Prostate gland (tissue), 2 donors: ENCODE results near the gene RCL1. TPM values are rescaled to one million over a fixed set of nuclear protein-coding genes. Genes with fewer than 3 reads are reported as not detected.
A peak's percentile ranks its signal among the peaks of the same experiment; 100 is the strongest.

Experiments used
- DNase-seq: peaks from one replicate; pipeline ENCODE4 v3.0.0-alpha.2; 2019; ENCODE audit warnings: low spot score
- H3K27ac ChIP-seq, 2 donors: fragments of 200-600 bp; sonication (generic); 2 replicates each; pipeline ENCODE4 v1.5.1; 2017 to 2019
- H3K27me3 ChIP-seq: fragments of 200-600 bp; sonication (generic); replicated peaks from 2 replicates; pipeline ENCODE4 v1.5.1; 2019; ENCODE audit not compliant: insufficient read depth
- H3K36me3 ChIP-seq, 2 donors: fragments of 200-600 bp; sonication (generic); 1 replicate in 1 of 2; 2 replicates in 1 of 2; pipeline versions ENCODE4 v1.5.1 to v1.8.1; 2017 to 2019
- H3K4me1 ChIP-seq: fragments of 200-600 bp; sonication (generic); replicated peaks from 2 replicates; pipeline ENCODE4 v1.5.1; 2019
- H3K4me3 ChIP-seq, 2 donors: fragments of 200-600 bp; sonication (generic); 2 replicates each; pipeline ENCODE4 v1.5.1; 2017 to 2019
- H3K9me3 ChIP-seq: fragments of 200-600 bp; sonication (generic); 2 replicates; pipeline ENCODE4 v1.5.1; 2017
- CTCF ChIP-seq, 4 experiments: fragments of 200-600 bp in 2 of 4; fragments of 450-650 bp in 2 of 4; sonication (generic) in 2 of 4; IDR thresholded peaks; 1 replicate in 3 of 4; 2 replicates in 1 of 4; pipeline ENCODE4 v1.5.1; 2016 to 2019; ENCODE audit warnings: antibody characterized with exemption in 4 of 4, mild to moderate bottlenecking in 2 of 4, moderate library complexity in 2 of 4
- POLR2A ChIP-seq: fragments of 450-650 bp; IDR thresholded peaks from one replicate; pipeline ENCODE4 v1.6.1; 2016; ENCODE audit warnings: antibody characterized with exemption, mild to moderate bottlenecking
- POLR2AphosphoS5 ChIP-seq: sonication (generic); formaldehyde crosslinking; IDR thresholded peaks from one replicate; pipeline ENCODE4 v1.6.1; 2017; ENCODE audit warnings: antibody characterized with exemption
- WGBS: methylation state at CpG from one replicate; pipeline ENCODE4 v1.1.5; 2018; 5-methylcytosine and 5-hydroxymethylcytosine counted together
- intact Hi-C: fragments of 100-400 bp; cut with DNase I; formaldehyde crosslinking; loops from one replicate; pipeline ENCODE4 v1.14.2; 2022
- total RNA-seq, 2 donors: library from RNA; depleted of rRNA; stranded (reverse); fragments of >200 nt; gene quantifications; one replicate each; pipeline ENCODE4 v1.1.0, GENCODE V29; 2016

RCL1 gene
- total RNA-seq, 2 donors from 2014 or later, result 18.9 to 29.3 TPM

GRCh38 chr9:4842734-4843133, 50.0 kb downstream of the RCL1 start:
- H3K27ac ChIP-seq, result no peak overlapping the region
- H3K4me1 ChIP-seq, result no peaks in the 10 kb centered on the region
- intact Hi-C loops, result no loop called here
- TF ChIP-seq CTCF (IDR thresholded peaks at IDR 0.05) (no peak), POLR2AphosphoS5 (no peak), POLR2A (no peak)
- no peaks in the 10 kb centered on the region for H3K27me3 ChIP-seq
- H3K36me3 ChIP-seq, result no peaks in the 10 kb centered on the region
- no peak overlapping the region for H3K4me3 ChIP-seq
- H3K9me3 ChIP-seq, result no peaks in the 10 kb centered on the region
- WGBS, result 86% methylated on average over 4 of the region's 4 CpGs
- DNase-seq, result no peak

GRCh38 chr9:4844056-4844838, 51.5 kb downstream of the RCL1 start:
- no peak for DNase-seq

GRCh38 chr9:4849369-4849768, 56.6 kb downstream of the RCL1 start:
- WGBS, result 73% methylated on average over 5 of the region's 5 CpGs

More at GRCh38 chr9:4844056-4844838, 51.5 kb downstream of the RCL1 start:
- no peak overlapping the region for H3K27ac ChIP-seq
- H3K27me3 ChIP-seq, result no peaks in the 10 kb centered on the region
- no peaks in the 10 kb centered on the region for H3K36me3 ChIP-seq
- H3K4me1 ChIP-seq, result no peaks in the 10 kb centered on the region
- H3K9me3 ChIP-seq, result no peaks in the 10 kb centered on the region
- TF ChIP-seq POLR2A, result no peak
- TF ChIP-seq POLR2AphosphoS5, result no peak
- no peak for TF ChIP-seq CTCF (IDR thresholded peaks at IDR 0.05)
- WGBS, result 85% methylated on average over 9 of the region's 9 CpGs
- no peak overlapping the region for H3K4me3 ChIP-seq
- intact Hi-C loops, result no loop called here

GRCh38 chr9:4850603-4851310, 58.0 kb downstream of the RCL1 start:
- no peak for DNase-seq
- H3K27ac ChIP-seq, result no peak overlapping the region
- TF ChIP-seq CTCF (IDR thresholded peaks at IDR 0.05) (no peak), POLR2A (no peak), POLR2AphosphoS5 (no peak)
- H3K4me1 ChIP-seq, result no peaks in the 10 kb centered on the region
- WGBS, result 75% methylated on average over 9 of the region's 9 CpGs
- H3K36me3 ChIP-seq, result no peaks in the 10 kb centered on the region
- no peaks in the 10 kb centered on the region for H3K9me3 ChIP-seq
- intact Hi-C loops, result loop anchor here (10.0 kb wide), 2 partner anchors 56 to 134 kb away; partner anchors contain the start of genes JAK2 and RCL1
- no peaks in the 10 kb centered on the region for H3K27me3 ChIP-seq
- H3K4me3 ChIP-seq, result no peak overlapping the region

More at GRCh38 chr9:4849369-4849768, 56.6 kb downstream of the RCL1 start:
- Histone ChIP-seq H3K27me3 (no peaks in the 10 kb centered on the region), H3K36me3 (no peaks in the 10 kb centered on the region), H3K27ac (no peak overlapping the region), H3K4me1 (no peaks in the 10 kb centered on the region), H3K4me3 (no peak overlapping the region), H3K9me3 (no peaks in the 10 kb centered on the region)
- intact Hi-C loops, result no loop called here
- DNase-seq, result no peak
- TF ChIP-seq POLR2AphosphoS5 (no peak), POLR2A (no peak), CTCF (IDR thresholded peaks at IDR 0.05) (peak in 2 of 4 experiments; percentile 8 to 25)
